GM18502 (cell line): ENCODE measurements around the gene CHRNA9.

Experiments used
- ATAC-seq: cut with Tn5 transposase; IDR thresholded peaks from one replicate; pipeline ENCODE4 v1.9.1; 2021; ENCODE audit warnings: mild to moderate bottlenecking; ENCODE audit not compliant: unreplicated experiment, poor library complexity

CHRNA9 gene

DNA sequence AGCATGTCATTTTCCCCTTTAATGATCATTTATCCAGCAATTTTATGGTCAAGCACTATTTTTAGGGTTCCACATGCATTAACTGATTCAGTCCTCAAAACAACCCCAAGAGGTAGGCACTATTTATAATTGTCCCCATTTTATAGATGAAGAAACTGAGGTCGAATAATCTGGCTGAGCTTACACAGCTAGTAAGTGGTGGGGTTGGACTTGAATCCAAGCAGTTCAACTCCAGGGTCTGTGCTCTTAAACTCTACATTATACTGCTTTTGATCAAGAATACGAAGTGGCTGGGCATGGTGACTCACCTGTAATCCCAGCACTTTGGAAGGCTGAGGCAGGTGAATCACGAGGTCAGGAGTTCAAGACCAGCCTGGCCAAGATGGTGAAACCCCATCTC, 3.2 kb upstream of the CHRNA9 start:
- ATAC-seq, result no peak

DNA sequence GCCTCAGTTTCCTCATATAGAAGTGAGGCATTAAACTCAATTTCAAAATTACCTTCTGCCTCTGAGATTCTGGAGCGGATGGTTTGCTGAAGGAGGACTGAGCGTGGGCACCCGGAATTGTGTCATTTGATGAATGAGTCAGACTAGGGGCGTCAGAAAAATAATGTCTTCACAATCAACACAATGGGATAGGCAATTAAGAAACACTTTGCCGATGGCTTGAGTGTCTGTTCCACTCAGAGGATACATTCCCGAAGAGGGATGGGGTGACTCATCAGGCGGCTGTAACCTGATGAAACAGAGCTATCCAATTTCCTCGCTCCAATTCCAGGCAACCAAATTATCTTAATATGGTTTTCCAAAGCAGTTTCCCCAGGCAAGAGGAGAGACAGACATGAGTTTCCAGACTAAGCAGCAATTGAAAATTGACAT, 1.2 kb upstream of the CHRNA9 start:
- ATAC-seq, result no peak

DNA sequence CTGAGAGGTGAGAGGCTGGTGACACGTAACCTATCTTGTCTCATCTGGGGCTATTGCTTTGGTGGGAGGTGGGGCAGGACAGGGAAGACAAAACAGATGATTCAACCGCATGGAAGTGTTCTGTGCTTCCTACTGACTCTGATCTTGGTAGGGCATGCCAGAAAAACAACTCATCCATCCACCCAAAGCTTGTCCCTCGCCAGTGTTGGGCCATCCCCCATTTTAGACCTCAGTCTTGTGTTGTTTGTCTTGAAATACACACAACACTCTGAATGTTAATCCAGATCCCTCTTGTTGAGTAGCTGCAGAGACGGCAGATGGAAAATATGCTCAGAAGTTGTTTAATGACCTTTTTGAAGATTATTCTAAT, 377 bp downstream of the CHRNA9 start:
- no peak for ATAC-seq

DNA sequence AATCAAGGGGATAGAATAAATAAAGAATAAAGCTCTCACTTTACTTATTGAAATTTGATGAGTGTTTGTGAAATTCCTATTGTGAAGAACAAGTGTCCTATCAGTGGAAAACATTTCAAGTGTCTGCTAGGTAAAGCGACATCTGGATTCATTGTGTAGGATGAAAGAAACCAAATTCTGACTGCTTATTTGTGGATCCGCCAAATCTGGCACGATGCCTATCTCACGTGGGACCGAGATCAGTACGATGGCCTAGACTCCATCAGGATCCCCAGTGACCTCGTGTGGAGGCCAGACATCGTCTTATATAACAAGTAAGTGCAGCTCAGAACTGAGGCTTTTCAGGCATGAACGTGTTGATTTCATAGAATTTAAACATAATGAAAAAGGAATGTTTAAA, 1.9 kb downstream of the CHRNA9 start:
- ATAC-seq, result no peak

DNA sequence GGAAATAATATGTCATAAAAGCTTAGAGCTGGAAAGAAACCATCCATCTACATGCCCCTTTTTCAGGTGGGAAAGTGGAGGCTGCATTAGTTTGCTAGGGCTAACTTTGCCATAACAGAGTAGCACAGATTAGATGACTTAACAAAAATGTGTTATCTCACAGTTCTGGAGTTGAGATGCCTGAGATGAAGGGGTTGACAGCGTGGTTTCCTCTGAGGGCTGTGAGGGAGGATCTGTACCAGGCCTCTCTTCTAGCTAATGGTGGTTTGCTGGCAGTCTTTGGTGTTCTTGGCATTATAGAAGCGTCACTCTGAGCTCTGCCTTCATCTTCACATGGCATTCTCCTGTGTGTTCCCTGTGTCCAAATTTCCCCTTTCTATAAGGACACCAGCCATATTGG, 2.4 kb downstream of the CHRNA9 start:
- no peak for ATAC-seq

DNA sequence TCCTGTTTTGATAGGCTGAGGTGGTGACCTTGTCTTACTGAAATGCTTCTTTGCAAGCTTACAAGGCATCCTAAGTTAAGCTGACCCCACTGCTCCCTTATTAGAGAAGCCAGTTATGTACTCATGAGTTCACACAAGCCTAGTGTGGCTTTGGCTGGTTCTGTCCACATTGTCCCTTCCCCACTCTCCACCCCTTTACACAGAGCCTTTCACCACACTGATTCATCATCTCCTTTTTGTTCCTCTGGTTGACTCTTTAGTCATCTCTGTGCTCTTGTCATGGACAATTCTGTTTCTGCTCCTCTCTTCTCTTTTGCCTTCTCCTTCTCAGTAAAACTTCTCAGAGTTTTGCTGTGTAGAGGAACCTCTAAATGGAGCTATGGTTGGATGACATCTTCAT, 4.9 kb downstream of the CHRNA9 start:
- no peak for ATAC-seq

DNA sequence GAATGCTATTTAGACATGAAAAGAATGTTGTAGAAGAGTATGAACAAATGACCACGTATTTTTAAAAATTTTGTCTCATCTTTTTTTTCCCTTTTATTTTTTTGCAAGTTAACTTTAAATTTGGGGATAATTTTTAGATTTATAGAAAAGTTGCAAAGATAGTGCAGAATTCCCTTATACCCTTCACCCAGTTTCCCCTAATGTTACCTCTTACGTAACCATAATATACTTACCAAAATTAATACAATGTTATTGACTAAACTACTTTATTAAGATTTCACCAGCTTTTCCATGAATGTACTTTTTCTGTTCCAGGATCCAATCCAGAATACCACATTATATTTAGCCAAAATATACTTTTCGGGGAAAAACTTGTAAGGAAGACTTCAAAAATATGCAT, 12.3 kb downstream of the CHRNA9 start:
- no peak for ATAC-seq

DNA sequence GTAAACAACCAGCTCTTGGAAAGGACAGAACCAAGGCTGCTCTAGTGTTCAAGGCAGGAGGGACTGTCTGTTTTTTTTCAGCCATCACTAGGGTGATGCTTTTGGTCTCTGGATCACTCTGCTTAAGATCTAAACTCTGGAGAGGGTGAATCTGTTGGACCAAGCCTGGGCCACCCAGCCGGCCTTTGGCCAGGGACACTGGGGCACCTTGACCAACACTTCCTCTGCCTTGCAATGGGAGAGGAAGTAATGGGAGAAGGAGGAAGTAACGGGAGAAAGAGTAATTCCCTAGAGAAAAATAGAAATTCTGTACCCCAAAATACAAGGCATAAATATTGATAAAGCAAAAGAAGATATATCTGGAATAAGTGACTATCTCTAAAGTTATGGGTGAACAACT, 12.9 kb downstream of the CHRNA9 start:
- ATAC-seq, result no peak

DNA sequence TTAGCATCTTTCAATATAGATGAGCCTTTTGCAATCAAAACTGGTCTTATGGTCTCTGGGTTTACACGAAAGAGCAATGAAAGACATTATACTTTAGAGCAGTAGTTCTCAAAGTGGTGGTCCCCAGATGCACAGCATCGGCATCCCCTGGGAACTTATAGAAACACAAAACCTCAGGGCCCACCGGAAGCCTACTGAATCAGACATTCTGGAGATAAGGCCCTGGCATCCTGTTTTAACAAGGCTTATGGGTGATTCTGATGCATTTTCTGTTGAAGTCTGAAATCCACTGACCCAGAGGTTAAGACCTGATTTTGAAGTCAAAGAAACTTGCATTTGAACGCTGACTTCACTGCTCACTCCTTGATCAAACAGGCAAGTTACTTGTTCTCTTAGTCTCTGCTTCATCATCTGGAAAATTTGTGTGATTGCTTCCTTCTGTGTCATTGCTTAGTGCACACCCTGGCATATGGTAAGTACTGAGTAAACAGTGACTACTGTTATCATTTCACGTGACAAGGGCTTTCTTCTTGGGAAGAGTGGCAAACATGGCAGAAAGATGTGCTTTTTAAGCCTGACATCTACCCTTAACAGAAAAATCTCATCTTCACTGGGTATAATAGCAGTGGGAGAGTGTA, 14.5 kb downstream of the CHRNA9 start:
- ATAC-seq, result no peak

DNA sequence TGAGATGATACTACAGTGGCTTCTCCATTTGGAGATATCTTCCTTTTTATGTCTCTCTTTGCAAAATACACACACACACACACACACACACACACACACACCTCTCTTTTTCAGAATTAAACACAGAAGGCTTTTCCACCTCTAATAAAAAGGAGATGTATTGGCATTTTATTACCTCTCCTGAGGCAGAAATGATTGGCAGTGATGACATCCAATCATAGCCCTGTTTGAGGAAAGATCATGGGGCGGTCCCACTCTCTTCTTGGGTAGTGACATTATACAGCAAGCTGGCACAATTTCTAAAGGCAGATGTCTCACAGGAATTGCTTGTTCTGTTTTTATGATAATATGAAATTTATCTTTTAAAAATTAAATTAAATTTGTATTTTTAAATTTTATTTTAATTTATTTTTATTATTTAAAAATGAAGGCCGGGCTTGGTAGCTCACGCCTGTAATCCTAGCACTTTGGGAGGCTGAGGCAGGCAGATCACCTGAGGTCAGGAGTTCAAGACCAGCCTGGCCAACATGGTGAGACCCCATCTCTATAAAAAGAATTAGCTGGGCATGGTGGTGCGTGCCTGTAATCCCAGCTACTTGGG, 15.6 kb downstream of the CHRNA9 start:
- ATAC-seq, result no peak

DNA sequence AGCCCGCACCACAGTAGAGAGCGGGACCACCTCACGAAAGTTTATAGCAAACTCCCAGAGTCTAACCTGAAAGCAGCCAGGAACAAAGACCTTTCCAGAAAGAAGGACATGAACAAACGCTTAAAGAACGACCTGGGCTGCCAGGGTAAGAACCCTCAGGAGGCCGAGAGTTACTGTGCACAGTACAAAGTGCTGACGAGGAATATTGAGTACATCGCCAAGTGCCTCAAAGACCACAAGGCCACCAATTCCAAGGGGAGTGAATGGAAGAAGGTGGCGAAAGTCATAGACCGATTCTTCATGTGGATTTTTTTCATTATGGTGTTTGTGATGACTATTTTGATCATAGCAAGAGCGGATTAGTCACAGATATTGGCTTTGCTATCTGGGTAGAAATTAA, 19.0 kb downstream of the CHRNA9 start:
- ATAC-seq, result no peak

DNA sequence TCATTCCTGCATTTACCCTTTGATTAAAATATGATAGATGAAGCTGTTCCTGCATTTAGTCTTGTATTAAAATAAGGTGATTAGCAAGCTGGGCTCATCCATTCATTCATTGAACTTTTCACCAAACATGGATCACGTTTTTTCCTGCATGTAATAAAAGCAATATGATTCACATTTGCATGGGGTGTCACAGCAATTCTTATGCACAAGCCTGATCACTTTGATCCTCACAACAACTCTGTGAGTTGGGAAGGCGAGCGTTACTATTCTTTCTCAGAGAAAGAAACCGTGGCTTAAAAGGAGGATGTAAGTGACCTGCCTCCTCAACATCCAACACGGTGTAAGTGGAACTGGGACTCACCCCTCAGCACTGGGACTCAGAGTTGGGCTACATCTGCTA, 20.0 kb downstream of the CHRNA9 start:
- no peak for ATAC-seq

DNA sequence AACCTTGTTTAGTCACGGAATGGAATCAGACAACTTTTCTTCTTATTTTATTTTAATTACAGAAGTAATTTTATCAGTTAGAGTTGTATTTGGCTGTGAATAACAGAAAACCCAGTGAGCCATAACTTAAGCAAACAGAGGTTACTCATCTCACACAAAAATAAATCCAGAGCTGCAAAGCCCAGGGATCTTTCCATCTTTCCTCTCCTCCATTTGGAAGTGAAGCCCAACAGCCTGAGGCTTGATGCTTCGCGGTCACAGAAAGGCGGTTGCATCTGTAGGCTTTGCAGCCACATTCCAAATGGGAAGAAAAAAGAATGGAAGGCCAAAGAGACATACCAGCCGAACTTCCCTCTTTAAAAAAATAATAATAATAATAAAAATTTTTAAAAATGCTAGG, 22.6 kb downstream of the CHRNA9 start:
- no peak for ATAC-seq

DNA sequence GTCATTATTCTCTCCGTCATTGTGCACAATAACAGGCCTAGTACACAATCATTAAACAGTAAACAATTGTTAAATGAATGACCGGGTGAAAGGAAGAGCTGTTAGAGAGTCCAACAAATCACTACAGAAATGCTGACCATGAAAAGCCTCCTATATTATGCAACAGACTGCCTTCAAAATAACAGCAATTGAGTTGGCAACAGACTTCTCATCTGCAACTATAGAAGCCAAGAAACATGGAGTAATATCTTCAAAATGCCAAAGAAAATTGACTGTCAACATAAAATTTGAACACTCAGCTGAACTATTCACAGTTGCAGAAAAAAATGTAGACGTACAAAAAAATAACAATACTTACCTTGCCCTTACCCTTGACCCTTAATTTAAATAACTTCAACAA, 26.2 kb downstream of the CHRNA9 start:
- ATAC-seq, result no peak

DNA sequence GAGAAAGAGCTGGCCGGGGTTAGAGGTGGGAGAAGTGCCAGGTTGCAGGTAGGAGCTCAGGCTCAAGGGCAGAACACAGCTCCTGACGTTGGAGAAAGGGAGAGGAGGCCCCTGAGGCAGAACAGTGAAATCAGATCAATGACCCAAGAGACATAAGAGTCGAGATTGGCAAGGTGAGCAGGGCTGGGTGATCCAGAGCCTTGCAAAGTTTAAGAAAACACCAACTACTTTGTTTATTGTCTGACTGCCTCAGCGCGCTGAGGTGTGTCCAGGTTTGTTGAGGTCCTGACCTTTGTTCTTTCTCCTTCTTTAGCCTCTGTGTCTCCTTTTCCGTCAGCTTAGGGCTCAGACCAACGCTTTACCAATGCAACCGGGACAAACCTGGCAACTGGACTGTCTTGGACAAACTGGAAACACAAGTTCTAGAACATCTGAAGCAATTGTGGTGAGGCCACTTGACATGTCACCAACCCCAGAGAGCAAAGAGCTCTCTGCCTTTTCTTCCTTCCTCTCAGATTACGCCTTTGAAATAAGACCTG, 28.3 kb downstream of the CHRNA9 start:
- no peak for ATAC-seq

DNA sequence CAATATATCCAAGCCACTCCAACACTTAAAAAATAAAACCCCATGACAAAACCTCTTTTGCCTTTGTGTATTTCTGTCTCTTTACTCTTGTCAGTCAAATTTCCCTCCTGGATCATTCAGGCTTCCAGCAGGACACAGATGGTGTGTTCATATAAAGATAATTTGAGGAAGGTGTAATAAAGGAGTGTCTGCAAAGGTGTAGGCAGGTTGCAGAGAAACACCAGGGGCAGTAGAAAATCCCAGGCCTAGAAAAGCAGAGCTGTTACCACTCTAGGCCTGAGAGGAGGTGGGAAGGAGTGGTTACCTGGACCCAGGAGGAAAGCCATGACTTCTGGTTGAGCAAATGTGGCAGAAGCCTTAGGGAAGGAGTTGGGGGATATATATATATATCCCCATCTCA, 28.8 kb downstream of the CHRNA9 start:
- ATAC-seq, result no peak

DNA sequence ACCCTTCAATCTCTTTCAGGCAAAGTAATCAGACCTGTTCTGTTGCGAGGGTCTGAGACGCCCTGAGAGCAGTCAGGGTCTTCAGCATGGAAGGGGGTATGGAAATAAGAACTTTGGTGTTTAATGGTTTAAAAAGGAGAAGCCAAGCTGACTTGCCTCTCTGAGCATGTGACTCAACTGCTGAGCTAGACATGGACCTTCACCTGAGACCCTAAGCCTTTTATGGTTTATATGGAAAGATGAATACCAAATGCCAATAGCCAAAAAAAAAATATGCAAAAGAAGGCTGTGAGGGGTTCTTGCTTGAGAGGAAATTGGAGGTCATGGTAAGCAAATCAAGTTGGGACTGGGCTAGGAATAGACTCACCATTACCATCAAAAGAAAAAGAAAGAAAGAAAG, 30.6 kb downstream of the CHRNA9 start:
- ATAC-seq, result no peak

DNA sequence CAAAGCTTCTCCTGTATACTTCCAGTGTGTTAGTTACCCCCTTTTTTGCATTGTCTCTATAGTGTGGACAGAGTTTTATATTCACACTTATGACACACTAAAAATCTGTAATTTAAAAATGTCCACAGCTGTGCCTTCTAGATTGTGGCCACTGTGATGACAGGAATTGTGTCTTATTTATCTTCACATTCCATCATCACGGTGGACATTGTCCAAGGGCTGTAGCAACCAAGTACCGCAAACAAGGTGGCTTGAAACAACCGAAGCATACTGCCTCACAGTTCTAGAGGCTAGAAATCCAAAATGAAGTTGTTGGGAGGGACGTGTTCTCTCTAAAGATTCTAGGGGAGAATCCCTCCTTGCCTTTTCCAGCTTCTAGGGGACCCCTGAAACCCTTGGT, 32.3 kb downstream of the CHRNA9 start:
- ATAC-seq, result no peak

DNA sequence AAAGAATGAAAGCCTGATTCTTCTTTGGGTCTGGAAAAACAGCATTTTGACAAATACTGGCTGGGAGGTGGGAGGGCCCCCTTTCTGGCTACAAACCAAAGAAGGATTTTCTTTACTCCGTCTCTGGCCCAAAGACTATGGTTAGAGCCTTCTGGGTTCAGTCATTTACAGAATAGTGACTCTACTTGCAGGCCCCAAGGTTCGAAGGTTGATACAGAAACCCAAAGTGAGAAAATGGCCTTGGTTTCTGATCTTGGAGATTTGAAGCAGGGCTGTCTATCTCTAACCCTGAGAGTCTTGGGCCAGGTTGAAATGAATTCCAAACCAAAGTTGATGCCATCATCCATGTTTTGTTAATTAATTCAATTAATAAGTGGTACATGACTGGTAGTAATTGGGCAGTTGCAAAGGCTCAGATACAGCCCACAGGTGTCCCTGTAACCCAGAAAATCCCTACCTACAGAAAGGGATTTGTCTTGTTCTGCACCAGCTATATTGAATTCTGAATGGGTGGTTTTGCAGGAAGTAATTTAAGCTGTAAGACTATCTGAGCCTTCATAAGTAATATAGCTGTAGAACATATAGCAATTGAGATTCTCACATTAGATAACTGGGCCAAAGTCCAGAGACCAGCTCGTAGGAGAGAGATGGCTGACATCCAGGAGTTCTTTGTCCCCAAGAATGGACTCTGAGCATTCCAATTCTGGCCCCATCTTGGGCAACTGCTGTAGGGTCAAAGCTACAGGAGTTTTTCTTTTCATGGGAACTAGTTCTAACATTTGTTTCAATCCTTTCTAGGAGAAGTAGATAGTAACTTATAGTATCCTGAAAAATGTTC, 34.5 kb downstream of the CHRNA9 start:
- ATAC-seq, result no peak

DNA sequence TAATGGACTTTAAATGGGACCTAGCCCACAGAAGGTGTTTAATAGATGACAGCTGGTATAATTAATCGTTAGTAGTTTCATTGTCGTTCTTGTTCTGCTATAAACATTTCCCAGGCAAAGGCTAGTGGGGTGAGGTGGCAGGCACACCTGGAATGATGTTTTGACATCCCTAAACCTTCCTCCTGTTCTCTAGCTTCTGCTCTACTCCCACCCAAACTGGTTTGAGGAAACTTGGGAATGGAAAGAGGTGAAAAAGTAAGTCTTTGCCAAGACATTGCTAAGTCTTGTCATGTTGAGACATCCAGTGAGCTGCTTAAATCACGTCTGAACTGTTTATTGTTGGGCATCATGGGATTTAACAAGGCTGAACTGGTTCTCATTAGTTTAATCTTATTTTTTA, 37.5 kb downstream of the CHRNA9 start:
- ATAC-seq, result no peak

DNA sequence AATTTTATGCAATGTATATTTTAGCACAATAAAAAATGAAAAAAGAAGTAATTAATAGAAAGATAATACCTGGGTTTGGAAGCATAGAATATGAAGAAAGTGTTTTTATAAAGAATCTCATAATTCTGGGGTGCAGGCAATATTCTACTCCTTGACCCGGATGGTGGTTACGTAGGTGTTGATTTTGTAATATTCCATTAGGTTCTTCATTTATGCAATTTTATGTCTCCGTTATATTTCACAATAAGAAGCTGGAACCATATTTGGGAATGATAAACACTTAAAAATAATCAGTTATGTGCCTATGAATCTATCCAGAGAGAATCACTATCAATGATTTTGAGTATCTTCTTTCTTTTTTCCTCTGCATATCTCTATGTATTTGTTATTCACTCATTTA, 38.5 kb downstream of the CHRNA9 start:
- no peak for ATAC-seq
